Breast epithelium (tissue), 3 donors: ENCODE data around the gene HUNK.

Experiments
- POLR2A ChIP-seq: fragments of 450-650 bp; IDR thresholded peaks from one replicate; pipeline ENCODE4 v1.6.1; 2016; ENCODE audit warnings: antibody characterized with exemption, mild to moderate bottlenecking, moderate library complexity
- POLR2AphosphoS5 ChIP-seq, 3 donors: sonication (generic); formaldehyde crosslinking; IDR thresholded peaks; one replicate each; pipeline ENCODE4 v1.6.1; 2017; ENCODE audit warnings: antibody characterized with exemption in 3 of 3
- TF ChIP-seq, protein P1 (sequence below), 3 donors: fragments of 450-650 bp; IDR thresholded peaks; one replicate each; pipeline ENCODE4 v1.5.1; 2016 to 2017; ENCODE audit warnings: antibody characterized with exemption in 3 of 3, mild to moderate bottlenecking in 3 of 3, moderate library complexity in 3 of 3

DNA sequence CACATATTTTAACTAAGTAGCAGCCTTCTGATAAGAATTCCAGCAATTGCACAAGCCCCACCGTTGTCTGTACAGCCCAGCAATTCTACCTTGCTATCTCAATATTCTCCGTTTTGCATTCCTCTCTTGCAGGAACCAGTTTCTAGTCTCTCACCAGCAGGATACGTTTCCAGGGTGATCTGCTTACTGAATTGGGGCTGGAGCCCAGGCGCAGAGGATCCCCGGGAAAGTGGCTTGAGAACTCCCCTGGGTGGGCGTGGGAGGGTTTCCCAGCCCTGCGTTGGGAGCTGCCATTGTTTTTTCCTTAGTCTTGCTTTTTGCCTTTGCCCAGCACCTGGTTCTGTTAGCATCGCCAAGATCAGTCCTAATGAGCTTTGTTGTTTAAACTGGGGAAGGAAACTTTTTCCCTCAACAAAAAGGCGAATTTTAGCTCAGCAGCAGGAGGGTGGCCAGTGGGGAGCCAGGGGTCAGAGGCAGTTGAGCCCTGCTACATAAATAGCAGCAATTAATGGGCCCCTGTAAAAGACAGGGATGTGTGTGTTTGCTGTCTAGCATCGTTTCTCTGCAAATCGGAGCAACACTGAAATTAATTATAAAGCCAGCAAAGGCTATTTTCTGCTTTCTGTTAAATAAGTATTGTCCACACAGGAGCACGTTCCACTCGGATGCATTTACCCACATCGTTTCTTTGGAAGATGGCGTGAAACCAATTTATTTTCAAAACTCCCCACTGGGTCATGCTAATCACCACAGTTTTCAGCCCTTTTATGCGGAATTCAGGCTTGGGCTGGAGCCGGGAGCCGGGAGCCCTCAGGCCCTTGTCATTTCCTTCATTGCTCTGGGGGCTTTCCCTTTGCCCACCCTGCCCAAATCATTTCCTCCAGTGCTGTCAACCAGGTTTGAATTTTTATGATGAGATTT is 36.6 kb downstream of the HUNK start:
- TF ChIP-seq, protein P1, sequence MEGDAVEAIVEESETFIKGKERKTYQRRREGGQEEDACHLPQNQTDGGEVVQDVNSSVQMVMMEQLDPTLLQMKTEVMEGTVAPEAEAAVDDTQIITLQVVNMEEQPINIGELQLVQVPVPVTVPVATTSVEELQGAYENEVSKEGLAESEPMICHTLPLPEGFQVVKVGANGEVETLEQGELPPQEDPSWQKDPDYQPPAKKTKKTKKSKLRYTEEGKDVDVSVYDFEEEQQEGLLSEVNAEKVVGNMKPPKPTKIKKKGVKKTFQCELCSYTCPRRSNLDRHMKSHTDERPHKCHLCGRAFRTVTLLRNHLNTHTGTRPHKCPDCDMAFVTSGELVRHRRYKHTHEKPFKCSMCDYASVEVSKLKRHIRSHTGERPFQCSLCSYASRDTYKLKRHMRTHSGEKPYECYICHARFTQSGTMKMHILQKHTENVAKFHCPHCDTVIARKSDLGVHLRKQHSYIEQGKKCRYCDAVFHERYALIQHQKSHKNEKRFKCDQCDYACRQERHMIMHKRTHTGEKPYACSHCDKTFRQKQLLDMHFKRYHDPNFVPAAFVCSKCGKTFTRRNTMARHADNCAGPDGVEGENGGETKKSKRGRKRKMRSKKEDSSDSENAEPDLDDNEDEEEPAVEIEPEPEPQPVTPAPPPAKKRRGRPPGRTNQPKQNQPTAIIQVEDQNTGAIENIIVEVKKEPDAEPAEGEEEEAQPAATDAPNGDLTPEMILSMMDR (IDR thresholded peaks at IDR 0.05) = no peak
- TF ChIP-seq POLR2A = no peak
- TF ChIP-seq POLR2AphosphoS5 (IDR thresholded peaks at IDR 0.05) = no peak
